OCI-LY7 (cell line): ENCODE measurements around the gene PRM2. TPM values are rescaled to one million over a fixed set of nuclear protein-coding genes. Genes with fewer than 3 reads are reported as not detected.

ENCODE experiments used
- BruUV-seq: library from RNA; stranded (reverse); fragments of 400-500 nt; replicated peaks from 2 replicates; lab custom pipeline; 2021; lab: Mats Ljungman, UMichigan
- CTCF ChIA-PET: fragments of 300-600 bp; sonication (Branson Sonifier 250); formaldehyde crosslinking; loops from one replicate; lab custom pipeline; 2022; ENCODE audit warnings: antibody characterized with exemption; ENCODE audit not compliant: unreplicated experiment; lab: Charles Lee
- POLR2A ChIA-PET: fragments of 300-600 bp; sonication (Branson Sonifier 250); formaldehyde crosslinking; loops from one replicate; lab custom pipeline; 2022; ENCODE audit warnings: antibody characterized with exemption; lab: Charles Lee
- DNase-seq: peaks from one replicate; pipeline ENCODE4 v3.0.0-alpha.2; 2015; ENCODE audit warnings: low spot score
- H2AFZ ChIP-seq: fragments of 200-600 bp; sonication (generic), shearing (Covaris generic); 2 replicates; pipeline ENCODE4 v1.6.1; 2014; ENCODE audit warnings: mild to moderate bottlenecking, antibody characterized with exemption, low read length, moderate library complexity
- H3K27ac ChIP-seq: fragments of 200-600 bp; sonication (generic); 2 replicates; pipeline ENCODE4 v1.5.1; 2014; ENCODE audit warnings: mixed run types, low read depth, mild to moderate bottlenecking, moderate library complexity, low read length, inconsistent platforms; ENCODE audit not compliant: poor library complexity, severe bottlenecking
- H3K36me3 ChIP-seq: fragments of 200-600 bp; sonication (generic); 2 replicates; pipeline ENCODE4 v1.6.1; 2014; ENCODE audit warnings: mild to moderate bottlenecking, antibody characterized with exemption, low read length, moderate library complexity, mixed read lengths; ENCODE audit not compliant: insufficient read depth
- H3K4me1 ChIP-seq: fragments of 200-600 bp; sonication (generic); 2 replicates; pipeline ENCODE4 v1.5.1; 2014; ENCODE audit warnings: mild to moderate bottlenecking, low read length; ENCODE audit not compliant: insufficient read depth, poor library complexity, severe bottlenecking
- H3K4me2 ChIP-seq: fragments of 200-600 bp; sonication (generic); 2 replicates; pipeline ENCODE4 v1.6.1; 2014; ENCODE audit warnings: mild to moderate bottlenecking, low read length
- H3K4me3 ChIP-seq: fragments of 200-600 bp; sonication (generic); 2 replicates; pipeline ENCODE4 v1.5.1; 2014; ENCODE audit warnings: mild to moderate bottlenecking, low read depth, low read length; ENCODE audit not compliant: poor library complexity, severe bottlenecking
- H3K79me2 ChIP-seq: fragments of 200-600 bp; sonication (generic); 2 replicates; pipeline ENCODE4 v1.6.1; 2016; ENCODE audit warnings: low read depth, mild to moderate bottlenecking, low read length, moderate library complexity, mixed read lengths; ENCODE audit not compliant: insufficient read depth
- H3K9me2 ChIP-seq: fragments of 200-600 bp; sonication (generic); 2 replicates; pipeline ENCODE4 v1.6.1; 2016; ENCODE audit warnings: mild to moderate bottlenecking, low read length, mixed read lengths; ENCODE audit not compliant: insufficient read depth
- H3K9me3 ChIP-seq: fragments of 200-600 bp; sonication (generic); 2 replicates; pipeline ENCODE4 v1.6.1; 2014; ENCODE audit warnings: mild to moderate bottlenecking, mixed run types, low read length, mixed read lengths
- H4K20me1 ChIP-seq: fragments of 200-600 bp; sonication (generic); 2 replicates; pipeline ENCODE4 v1.6.1; 2014; ENCODE audit warnings: mild to moderate bottlenecking, antibody characterized with exemption, low read length, moderate library complexity, mixed read lengths; ENCODE audit not compliant: insufficient read depth
- EZH2phosphoT487 ChIP-seq: fragments of 200-600 bp; sonication (generic); IDR thresholded peaks from 2 replicates; pipeline ENCODE4 v1.6.1; 2018; ENCODE audit warnings: low read depth, borderline replicate concordance, mild to moderate bottlenecking, mixed run types, antibody characterized with exemption, low read length, moderate library complexity, mixed read lengths
- intact Hi-C: fragments of 100-400 bp; cut with micrococcal nuclease; formaldehyde crosslinking; loops from one replicate; pipeline ENCODE4 v1.10.0; 2022; ENCODE audit not compliant: unreplicated experiment
- total RNA-seq, 2 experiments: library from RNA; depleted of rRNA in 1 of 2; stranded (reverse); fragments of >200 nt in 1 of 2; shearing (Covaris generic) in 1 of 2; gene quantifications; 2 replicates each; pipeline ENCODE4 v1.2.3, GENCODE V29; 2014 to 2022
- TF ChIP-seq, protein P1 (sequence below): fragments of 200-600 bp; sonication (generic); conservative IDR thresholded peaks from 2 replicates; pipeline ENCODE4 v1.5.1; 2014; ENCODE audit warnings: mild to moderate bottlenecking, antibody characterized with exemption, low read length, moderate library complexity, mixed read lengths

The PRM2 gene
- total RNA-seq, 2 experiments from 2014 or later, result not detected

DNA sequence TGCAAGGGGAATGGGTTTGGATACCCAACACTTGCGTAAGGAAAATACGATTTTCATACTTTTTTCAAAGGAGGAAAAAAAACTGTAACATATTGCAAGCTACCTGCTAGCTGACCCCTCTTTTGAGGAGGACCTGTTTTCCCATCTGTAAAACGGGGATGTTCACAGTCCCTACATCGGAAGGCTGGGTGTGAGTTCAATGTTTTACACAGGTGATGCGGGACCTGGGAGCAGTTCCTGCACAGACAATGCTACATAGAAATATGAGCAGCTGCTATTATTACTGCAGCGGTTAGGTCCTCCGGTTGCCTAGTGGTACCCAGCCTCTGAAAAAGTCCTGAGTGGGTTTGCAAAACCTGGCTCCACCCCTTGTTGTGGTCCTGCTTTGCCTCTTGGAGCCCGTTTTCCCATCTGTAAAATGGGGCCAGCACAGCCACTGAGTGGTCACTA lies 23.8 kb downstream of the PRM2 start:
- no peak for DNase-seq
- no peak overlapping the region for H2AFZ ChIP-seq
- H3K4me1 ChIP-seq, result peaks cover 40% of the 10 kb centered on the region
- no TSS peak for BruUV-seq
- intact Hi-C loops, result loop anchor here (5.0 kb wide), 1 partner anchor 155 kb away; no protein-coding TSS in a partner anchor
- CTCF ChIA-PET, result no interaction called here
- H3K79me2 ChIP-seq, result peaks cover 34% of the 10 kb centered on the region
- peak overlapping the region; percentile 95 for H3K4me3 ChIP-seq
- no peak for TF ChIP-seq EZH2phosphoT487
- TF ChIP-seq, protein P1, sequence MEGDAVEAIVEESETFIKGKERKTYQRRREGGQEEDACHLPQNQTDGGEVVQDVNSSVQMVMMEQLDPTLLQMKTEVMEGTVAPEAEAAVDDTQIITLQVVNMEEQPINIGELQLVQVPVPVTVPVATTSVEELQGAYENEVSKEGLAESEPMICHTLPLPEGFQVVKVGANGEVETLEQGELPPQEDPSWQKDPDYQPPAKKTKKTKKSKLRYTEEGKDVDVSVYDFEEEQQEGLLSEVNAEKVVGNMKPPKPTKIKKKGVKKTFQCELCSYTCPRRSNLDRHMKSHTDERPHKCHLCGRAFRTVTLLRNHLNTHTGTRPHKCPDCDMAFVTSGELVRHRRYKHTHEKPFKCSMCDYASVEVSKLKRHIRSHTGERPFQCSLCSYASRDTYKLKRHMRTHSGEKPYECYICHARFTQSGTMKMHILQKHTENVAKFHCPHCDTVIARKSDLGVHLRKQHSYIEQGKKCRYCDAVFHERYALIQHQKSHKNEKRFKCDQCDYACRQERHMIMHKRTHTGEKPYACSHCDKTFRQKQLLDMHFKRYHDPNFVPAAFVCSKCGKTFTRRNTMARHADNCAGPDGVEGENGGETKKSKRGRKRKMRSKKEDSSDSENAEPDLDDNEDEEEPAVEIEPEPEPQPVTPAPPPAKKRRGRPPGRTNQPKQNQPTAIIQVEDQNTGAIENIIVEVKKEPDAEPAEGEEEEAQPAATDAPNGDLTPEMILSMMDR, result no peak
- H4K20me1 ChIP-seq, result peaks cover 25% of the 10 kb centered on the region
- H3K4me2 ChIP-seq, result peak overlapping the region; percentile 95
- H3K9me2 ChIP-seq, result no peaks in the 10 kb centered on the region
- POLR2A ChIA-PET, result interaction anchor here (0.7 kb wide), 1 partner anchor 293 kb away, joined by 4 read pairs; no protein-coding TSS in a partner anchor
- H3K36me3 ChIP-seq, result peaks cover 46% of the 10 kb centered on the region
- H3K9me3 ChIP-seq, result no peaks in the 10 kb centered on the region
- no peak overlapping the region for H3K27ac ChIP-seq

- Histone ChIP-seq H3K9me3 (no peaks in the 10 kb centered on the region), H3K79me2 (peaks cover 34% of the 10 kb centered on the region), H3K9me2 (no peaks in the 10 kb centered on the region), H3K4me1 (peaks cover 33% of the 10 kb centered on the region), H2AFZ (no peak overlapping the region), H3K4me3 (no peak overlapping the region), H4K20me1 (peaks cover 25% of the 10 kb centered on the region), H3K36me3 (peaks cover 46% of the 10 kb centered on the region), H3K4me2 (peak overlapping the region; percentile 95; the same call in 1 of the 2 replicates), H3K27ac (no peak overlapping the region)
- intact Hi-C loops, result loop anchor here (5.0 kb wide), 1 partner anchor 155 kb away; no protein-coding TSS in a partner anchor
- ChIA-PET POLR2A (interaction anchor here (0.6 to 0.7 kb wide), 3 partner anchors 68 to 647 kb away, joined by 3 to 5 read pairs (median 4); no protein-coding TSS in a partner anchor), CTCF (no interaction called here)
- no peak for TF ChIP-seq EZH2phosphoT487
- no peak for DNase-seq
- BruUV-seq, result no TSS peak
Observed at GRCh38 chr16:11251525-11252481, 24.5 kb downstream of the PRM2 start.

- TF ChIP-seq, protein P1, result no peak
- no peak for TF ChIP-seq EZH2phosphoT487
- Histone ChIP-seq H3K4me3 (no peak overlapping the region), H3K4me2 (no peak overlapping the region), H2AFZ (no peak overlapping the region), H3K4me1 (peaks cover 31% of the 10 kb centered on the region), H3K9me3 (no peaks in the 10 kb centered on the region), H3K9me2 (no peaks in the 10 kb centered on the region), H4K20me1 (peaks cover 25% of the 10 kb centered on the region), H3K36me3 (peaks cover 46% of the 10 kb centered on the region), H3K27ac (no peak overlapping the region), H3K79me2 (peaks cover 34% of the 10 kb centered on the region)
- no peak for DNase-seq
- intact Hi-C loops, result loop anchor here (5.0 kb wide), 1 partner anchor 154 kb away; no protein-coding TSS in a partner anchor
- CTCF ChIA-PET, result no interaction called here
- BruUV-seq, result no TSS peak
- POLR2A ChIA-PET, result interaction anchor here (0.6 kb wide), 2 partner anchors 409 to 646 kb away, joined by 3 to 4 read pairs; no protein-coding TSS in a partner anchor
Observed at GRCh38 chr16:11250786-11251524, 25.3 kb downstream of the PRM2 start.
